SK-N-SH treated with all-trans-retinoic acid at 6 μM for 48 hours (cell line): ENCODE results near the gene NHEJ1.

Experiments
- ATAC-seq: fragments of 200-7000 bp; cut with Tn5 transposase; 3 replicates; pipeline ENCODE4 v1.9.1; 2020; ENCODE audit warnings: mild to moderate bottlenecking, moderate library complexity
- ARNTL ChIP-seq: fragments of 450-650 bp; formaldehyde crosslinking; IDR thresholded peaks from 2 replicates; pipeline ENCODE4 v1.5.0; 2020; ENCODE audit warnings: low read depth, mild to moderate bottlenecking, moderate library complexity, borderline replicate concordance
- BACH2 ChIP-seq: fragments of 250-450 bp; sonication (Bioruptor Pico); IDR thresholded peaks from 2 replicates; pipeline ENCODE4 v1.9.0; 2021; ENCODE audit warnings: mild to moderate bottlenecking, borderline replicate concordance
- CSDC2 ChIP-seq: fragments of 250-450 bp; sonication (Bioruptor Pico); IDR thresholded peaks from 2 replicates; pipeline ENCODE4 v1.5.0; 2020; ENCODE audit warnings: mild to moderate bottlenecking, moderate library complexity
- ESRRG ChIP-seq: fragments of 250-450 bp; sonication (Bioruptor Pico); IDR thresholded peaks from 2 replicates; pipeline ENCODE4 v1.6.1; 2021; ENCODE audit warnings: mild to moderate bottlenecking
- GLIS3 ChIP-seq: fragments of 250-450 bp; sonication (Bioruptor Pico); IDR thresholded peaks from 2 replicates; pipeline ENCODE4 v1.5.0; 2020; ENCODE audit warnings: mild to moderate bottlenecking, moderate library complexity
- ISL1 ChIP-seq: fragments of 250-450 bp; sonication (Bioruptor Pico); IDR thresholded peaks from 2 replicates; pipeline ENCODE4 v2.1.2; 2022; ENCODE audit warnings: mild to moderate bottlenecking, moderate library complexity
- OSR1 ChIP-seq: fragments of 250-450 bp; sonication (Bioruptor Pico); IDR thresholded peaks from 2 replicates; pipeline ENCODE4 v1.8.0; 2022; ENCODE audit warnings: moderate library complexity, mild to moderate bottlenecking, inconsistent platforms
- PATZ1 ChIP-seq: fragments of 250-450 bp; sonication (Bioruptor Pico); IDR thresholded peaks from 2 replicates; pipeline ENCODE4 v1.8.0; 2020; ENCODE audit warnings: mild to moderate bottlenecking, moderate library complexity, borderline replicate concordance
- POU6F1 ChIP-seq: fragments of 250-450 bp; sonication (Bioruptor Pico); IDR thresholded peaks from 2 replicates; pipeline ENCODE4 v1.8.0; 2021; ENCODE audit warnings: low read depth, mild to moderate bottlenecking, moderate library complexity, borderline replicate concordance
- PPARA ChIP-seq: fragments of 250-450 bp; sonication (Bioruptor Pico); IDR thresholded peaks from 2 replicates; pipeline ENCODE4 v1.5.0; 2020; ENCODE audit warnings: mild to moderate bottlenecking, borderline replicate concordance
- RARB ChIP-seq: fragments of 250-450 bp; sonication (Bioruptor Pico); IDR thresholded peaks from 2 replicates; pipeline ENCODE4 v1.8.0; 2021; ENCODE audit warnings: mild to moderate bottlenecking, moderate library complexity
- SNAI2 ChIP-seq: fragments of 250-450 bp; sonication (Bioruptor Pico); IDR thresholded peaks from 2 replicates; pipeline ENCODE4 v1.5.0; 2020; ENCODE audit warnings: mild to moderate bottlenecking, moderate library complexity
- TCF4 ChIP-seq: fragments of 250-450 bp; sonication (Bioruptor Pico); IDR thresholded peaks from 2 replicates; pipeline ENCODE4 v1.8.0; 2021; ENCODE audit warnings: mild to moderate bottlenecking, moderate library complexity, borderline replicate concordance
- TOX ChIP-seq: fragments of 250-450 bp; sonication (Bioruptor Pico); IDR thresholded peaks from 2 replicates; pipeline ENCODE4 v1.8.0; 2021; ENCODE audit warnings: mild to moderate bottlenecking, moderate library complexity, borderline replicate concordance
- ZC3H10 ChIP-seq: fragments of 250-450 bp; sonication (Bioruptor Pico); IDR thresholded peaks from 2 replicates; pipeline ENCODE4 v1.5.1; 2021; ENCODE audit warnings: mild to moderate bottlenecking, moderate library complexity
- ZFP3 ChIP-seq: fragments of 250-450 bp; sonication (Bioruptor Pico); IDR thresholded peaks from 2 replicates; pipeline ENCODE4 v1.5.0; 2020; ENCODE audit warnings: mild to moderate bottlenecking, moderate library complexity
- ZFP30 ChIP-seq: fragments of 450-650 bp; formaldehyde crosslinking; IDR thresholded peaks from 2 replicates; pipeline ENCODE4 v1.5.0; 2022; ENCODE audit warnings: mild to moderate bottlenecking, moderate library complexity
- ZNF565 ChIP-seq: fragments of 450-650 bp; formaldehyde crosslinking; conservative IDR thresholded peaks from 2 replicates; pipeline ENCODE4 v1.5.0; 2020; ENCODE audit warnings: low read depth, mild to moderate bottlenecking, moderate library complexity
- ZNF70 ChIP-seq: fragments of 450-650 bp; formaldehyde crosslinking; IDR thresholded peaks from 2 replicates; pipeline ENCODE4 v1.5.0; 2020; ENCODE audit warnings: mild to moderate bottlenecking, moderate library complexity
- ZNF8 ChIP-seq: fragments of 450-650 bp; formaldehyde crosslinking; IDR thresholded peaks from 2 replicates; pipeline ENCODE4 v1.5.0; 2020; ENCODE audit warnings: mild to moderate bottlenecking, moderate library complexity
- TF ChIP-seq, protein P1 (sequence below): fragments of 250-450 bp; sonication (Bioruptor Pico); IDR thresholded peaks from 2 replicates; pipeline ENCODE4 v1.5.1; 2020; ENCODE audit warnings: low read depth, mild to moderate bottlenecking, moderate library complexity
- TF ChIP-seq, protein P2 (sequence below): fragments of 250-450 bp; sonication (Bioruptor Pico); IDR thresholded peaks from 2 replicates; pipeline ENCODE4 v1.5.0; 2020; ENCODE audit warnings: mild to moderate bottlenecking, moderate library complexity

NHEJ1 gene

GRCh38 chr2:219116776-219117646, 43.6 kb downstream of the NHEJ1 start:
- no peak for ATAC-seq
- no peak for TF ChIP-seq PPARA
- no peak for TF ChIP-seq ESRRG (CRISPR knock-in tag)
- TF ChIP-seq GLIS3 (CRISPR knock-in tag): no peak
- TF ChIP-seq PATZ1 (CRISPR knock-in tag): no peak
- TF ChIP-seq BACH2: no peak
- TF ChIP-seq ZNF8 (CRISPR knock-in tag): no peak
- no peak for TF ChIP-seq ZFP3 (CRISPR knock-in tag)
- no peak for TF ChIP-seq ZFP30
- TF ChIP-seq SNAI2 (CRISPR knock-in tag): no peak
- TF ChIP-seq ZNF565 (CRISPR knock-in tag): no peak
- TF ChIP-seq ISL1 (CRISPR knock-in tag): no peak
- TF ChIP-seq CSDC2: no peak
- TF ChIP-seq ZNF70 (CRISPR knock-in tag): no peak
- TF ChIP-seq, protein P1, sequence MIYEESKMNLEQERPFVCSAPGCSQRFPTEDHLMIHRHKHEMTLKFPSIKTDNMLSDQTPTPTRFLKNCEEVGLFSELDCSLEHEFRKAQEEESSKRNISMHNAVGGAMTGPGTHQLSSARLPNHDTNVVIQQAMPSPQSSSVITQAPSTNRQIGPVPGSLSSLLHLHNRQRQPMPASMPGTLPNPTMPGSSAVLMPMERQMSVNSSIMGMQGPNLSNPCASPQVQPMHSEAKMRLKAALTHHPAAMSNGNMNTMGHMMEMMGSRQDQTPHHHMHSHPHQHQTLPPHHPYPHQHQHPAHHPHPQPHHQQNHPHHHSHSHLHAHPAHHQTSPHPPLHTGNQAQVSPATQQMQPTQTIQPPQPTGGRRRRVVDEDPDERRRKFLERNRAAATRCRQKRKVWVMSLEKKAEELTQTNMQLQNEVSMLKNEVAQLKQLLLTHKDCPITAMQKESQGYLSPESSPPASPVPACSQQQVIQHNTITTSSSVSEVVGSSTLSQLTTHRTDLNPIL (CRISPR knock-in tag): no peak

- no peak for ATAC-seq
Measured at GRCh38 chr2:219112651-219113338, 47.8 kb downstream of the NHEJ1 start.

More at GRCh38 chr2:219112651-219113338, 47.8 kb downstream of the NHEJ1 start:
- TF ChIP-seq POU6F1 (CRISPR knock-in tag) (no peak), CSDC2 (no peak), ZNF565 (CRISPR knock-in tag) (no peak), ZFP3 (CRISPR knock-in tag) (no peak), SNAI2 (CRISPR knock-in tag) (no peak), RARB (no peak), ESRRG (CRISPR knock-in tag) (no peak), ZFP30 (no peak), ZC3H10 (CRISPR knock-in tag) (no peak), PPARA (no peak), ISL1 (CRISPR knock-in tag) (no peak), ARNTL (CRISPR knock-in tag) (no peak), TOX (no peak), OSR1 (CRISPR knock-in tag) (no peak), TCF4 (CRISPR knock-in tag) (no peak), ZNF70 (CRISPR knock-in tag) (no peak)
- TF ChIP-seq, protein P2, sequence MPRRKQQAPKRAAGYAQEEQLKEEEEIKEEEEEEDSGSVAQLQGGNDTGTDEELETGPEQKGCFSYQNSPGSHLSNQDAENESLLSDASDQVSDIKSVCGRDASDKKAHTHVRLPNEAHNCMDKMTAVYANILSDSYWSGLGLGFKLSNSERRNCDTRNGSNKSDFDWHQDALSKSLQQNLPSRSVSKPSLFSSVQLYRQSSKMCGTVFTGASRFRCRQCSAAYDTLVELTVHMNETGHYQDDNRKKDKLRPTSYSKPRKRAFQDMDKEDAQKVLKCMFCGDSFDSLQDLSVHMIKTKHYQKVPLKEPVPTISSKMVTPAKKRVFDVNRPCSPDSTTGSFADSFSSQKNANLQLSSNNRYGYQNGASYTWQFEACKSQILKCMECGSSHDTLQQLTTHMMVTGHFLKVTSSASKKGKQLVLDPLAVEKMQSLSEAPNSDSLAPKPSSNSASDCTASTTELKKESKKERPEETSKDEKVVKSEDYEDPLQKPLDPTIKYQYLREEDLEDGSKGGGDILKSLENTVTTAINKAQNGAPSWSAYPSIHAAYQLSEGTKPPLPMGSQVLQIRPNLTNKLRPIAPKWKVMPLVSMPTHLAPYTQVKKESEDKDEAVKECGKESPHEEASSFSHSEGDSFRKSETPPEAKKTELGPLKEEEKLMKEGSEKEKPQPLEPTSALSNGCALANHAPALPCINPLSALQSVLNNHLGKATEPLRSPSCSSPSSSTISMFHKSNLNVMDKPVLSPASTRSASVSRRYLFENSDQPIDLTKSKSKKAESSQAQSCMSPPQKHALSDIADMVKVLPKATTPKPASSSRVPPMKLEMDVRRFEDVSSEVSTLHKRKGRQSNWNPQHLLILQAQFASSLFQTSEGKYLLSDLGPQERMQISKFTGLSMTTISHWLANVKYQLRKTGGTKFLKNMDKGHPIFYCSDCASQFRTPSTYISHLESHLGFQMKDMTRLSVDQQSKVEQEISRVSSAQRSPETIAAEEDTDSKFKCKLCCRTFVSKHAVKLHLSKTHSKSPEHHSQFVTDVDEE (CRISPR knock-in tag): no peak
- TF ChIP-seq, protein P1 (CRISPR knock-in tag): no peak
